Epithelial cell of esophagus (primary cell): Measurements from ENCODE around the gene GABRA5.
A peak's percentile ranks its signal among the peaks of the same experiment; 100 is the strongest.

Experiments
- DNase-seq: peaks from one replicate; pipeline ENCODE4 v3.0.0; 2010; ENCODE audit warnings: low read depth
- H3K4me3 ChIP-seq: 2 replicates; pipeline ENCODE4 v1.5.1; 2011; ENCODE audit warnings: mild to moderate bottlenecking, low read length, control low read depth
- CTCF ChIP-seq: IDR thresholded peaks from 2 replicates; pipeline ENCODE4 v1.5.1; 2011; ENCODE audit warnings: low read depth, mild to moderate bottlenecking, low read length, control low read depth, inconsistent platforms; ENCODE audit not compliant: insufficient read depth; ENCODE audit errors: missing control alignments

Gene GABRA5

GRCh38 chr15:26844901-26845300 lies 22.0 kb upstream of the GABRA5 start:
- no peak overlapping the region for H3K4me3 ChIP-seq
- no peak for TF ChIP-seq CTCF
- DNase-seq = no peak

GRCh38 chr15:26848498-26848897 lies 18.4 kb upstream of the GABRA5 start:
- H3K4me3 ChIP-seq = no peak overlapping the region
- no peak for TF ChIP-seq CTCF
- peak; percentile 5 for DNase-seq

DNA sequence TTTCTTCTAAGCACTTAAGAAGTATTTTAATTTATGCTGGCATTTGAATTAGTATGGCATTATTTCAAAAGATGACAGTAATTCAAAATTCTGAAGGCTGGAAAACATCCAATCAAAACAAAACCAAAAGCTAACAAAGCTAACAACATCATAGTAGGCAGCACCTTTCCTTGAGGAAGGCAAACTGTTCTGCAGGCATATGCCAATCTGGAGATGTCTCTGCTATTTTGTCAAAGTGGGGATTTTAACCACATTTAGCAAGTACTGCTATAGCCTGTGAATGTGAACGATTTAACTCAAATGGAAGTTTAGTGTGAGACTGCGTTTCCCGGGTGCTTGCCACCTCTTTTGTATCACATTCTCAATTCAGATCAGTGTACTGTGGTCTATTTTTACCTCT lies 16.7 kb upstream of the GABRA5 start:
- TF ChIP-seq CTCF = no peak
- DNase-seq = no peak
- no peak overlapping the region for H3K4me3 ChIP-seq

- TF ChIP-seq CTCF = no peak
Measured at GRCh38 chr15:26852980-26853379, 13.9 kb upstream of the GABRA5 start.

DNA sequence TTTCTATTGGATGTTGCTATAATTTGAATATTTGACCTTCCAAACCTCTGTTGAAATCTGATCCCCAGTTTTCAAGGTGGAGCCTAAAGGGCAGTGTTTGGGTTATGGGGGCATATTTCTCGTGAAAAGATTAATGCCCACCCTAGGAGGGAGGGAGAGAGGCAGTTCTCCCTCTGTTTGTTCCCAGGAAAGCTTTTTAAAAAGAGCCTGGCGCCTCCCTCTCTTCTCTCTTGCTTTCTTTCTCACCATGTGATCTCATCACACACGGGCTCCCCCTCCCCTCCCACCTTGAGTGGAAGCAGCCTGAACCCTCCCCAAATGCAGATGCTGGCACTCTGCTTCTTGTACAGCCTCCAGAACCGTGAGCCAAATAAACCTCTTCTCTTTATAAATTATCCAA lies 12.4 kb upstream of the GABRA5 start:
- no peak for DNase-seq
- TF ChIP-seq CTCF = no peak
- H3K4me3 ChIP-seq = no peak overlapping the region

More at GRCh38 chr15:26852980-26853379, 13.9 kb upstream of the GABRA5 start:
- DNase-seq = no peak
- H3K4me3 ChIP-seq = no peak overlapping the region

DNA sequence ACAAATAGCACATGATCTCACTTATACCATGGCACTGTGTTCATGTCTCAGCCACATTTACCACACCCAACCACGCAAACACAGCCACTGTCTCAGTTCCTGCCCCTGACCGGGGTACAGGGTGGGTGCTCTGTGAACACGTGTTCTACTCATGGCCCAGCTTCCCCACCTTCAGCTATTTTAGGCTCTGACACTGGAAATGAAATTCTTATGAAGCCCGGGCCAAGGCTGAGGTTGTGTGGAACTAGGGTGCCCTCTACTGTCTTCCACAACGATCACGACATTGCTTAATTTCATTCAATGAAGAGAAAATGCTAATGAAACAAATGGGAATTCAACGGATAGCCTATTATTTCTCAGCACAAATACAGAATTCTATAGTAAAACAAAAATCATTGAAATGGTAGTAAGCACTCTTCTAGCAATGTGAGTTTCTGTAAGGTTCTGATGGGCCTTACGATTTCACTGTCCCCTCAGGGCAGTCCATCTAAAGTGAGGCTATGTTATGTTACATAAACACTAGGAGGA lies 2.1 kb upstream of the GABRA5 start:
- DNase-seq = peak; percentile 57
- H3K4me3 ChIP-seq = no peak overlapping the region
- peak; percentile 68 for TF ChIP-seq CTCF
